PC-9 (cell line): ENCODE results near the gene KARS1. TPM values are rescaled to one million over a fixed set of nuclear protein-coding genes. Genes with fewer than 3 reads are reported as not detected.

Experiments used
- BruUV-seq: library from RNA; stranded (reverse); fragments of 400-500 nt; replicated peaks from 2 replicates; lab custom pipeline; 2021; lab: Mats Ljungman, UMichigan
- CTCF ChIA-PET: fragments of 300-600 bp; sonication (Branson Sonifier 250); formaldehyde crosslinking; loops from one replicate; lab custom pipeline; 2022; ENCODE audit warnings: antibody characterized with exemption; lab: Charles Lee
- POLR2A ChIA-PET: fragments of 300-600 bp; sonication (Branson Sonifier 250); formaldehyde crosslinking; loops from one replicate; lab custom pipeline; 2022; ENCODE audit warnings: antibody characterized with exemption; ENCODE audit not compliant: unreplicated experiment; lab: Charles Lee
- DNase-seq, 2 experiments: peaks; one replicate each; pipeline versions ENCODE4 v3.0.0 to v3.0.0-alpha.2; 2015 to 2022; ENCODE audit warnings: mixed read lengths in 1 of 2
- H2AFZ ChIP-seq: fragments of 200-600 bp; sonication (generic); 2 replicates; pipeline ENCODE4 v1.8.1; 2017; ENCODE audit warnings: antibody characterized with exemption
- H3F3A ChIP-seq: fragments of 200-600 bp; sonication (generic); 2 replicates; pipeline ENCODE4 v1.8.1; 2017; ENCODE audit warnings: antibody characterized with exemption, mild to moderate bottlenecking, low read depth; ENCODE audit not compliant: insufficient read depth
- H3K27ac ChIP-seq: fragments of 200-600 bp; sonication (generic); 2 replicates; pipeline ENCODE4 v1.6.1; 2016; ENCODE audit warnings: mixed run types
- H3K27me3 ChIP-seq: fragments of 200-600 bp; sonication (generic); 2 replicates; pipeline ENCODE4 v1.6.1; 2016; ENCODE audit warnings: low read depth, mixed run types; ENCODE audit not compliant: insufficient read depth
- H3K36me3 ChIP-seq: fragments of 200-600 bp; sonication (generic); 2 replicates; pipeline ENCODE4 v1.6.1; 2016; ENCODE audit warnings: low read depth, mixed run types
- H3K4me1 ChIP-seq: fragments of 200-600 bp; sonication (generic); replicated peaks from 2 replicates; pipeline ENCODE4 v1.6.1; 2016; ENCODE audit warnings: mixed run types; ENCODE audit not compliant: insufficient read depth
- H3K4me2 ChIP-seq: fragments of 200-600 bp; sonication (generic); 2 replicates; pipeline ENCODE4 v1.6.1; 2017; ENCODE audit warnings: mixed run types
- H3K4me3 ChIP-seq: fragments of 200-600 bp; sonication (generic); 2 replicates; pipeline ENCODE4 v1.6.1; 2016; ENCODE audit warnings: mixed run types
- H3K79me2 ChIP-seq: fragments of 200-600 bp; sonication (generic); 2 replicates; pipeline ENCODE4 v1.6.1; 2017; ENCODE audit warnings: low read depth, mixed run types
- H3K9me2 ChIP-seq: fragments of 200-600 bp; sonication (generic); 2 replicates; pipeline ENCODE4 v1.8.1; 2017; ENCODE audit warnings: mild to moderate bottlenecking; ENCODE audit not compliant: insufficient read depth
- H3K9me3 ChIP-seq: fragments of 200-600 bp; sonication (generic); 2 replicates; pipeline ENCODE4 v1.8.1; 2016; ENCODE audit warnings: low read depth; ENCODE audit not compliant: insufficient read depth
- H4K20me1 ChIP-seq: fragments of 200-600 bp; sonication (generic); 2 replicates; pipeline ENCODE4 v1.8.1; 2017; ENCODE audit not compliant: insufficient read depth
- CTCF ChIP-seq: fragments of 200-600 bp; sonication (generic); conservative IDR thresholded peaks from 2 replicates; pipeline ENCODE4 v1.6.1; 2017; ENCODE audit warnings: mixed run types, antibody characterized with exemption, mild to moderate bottlenecking, moderate library complexity
- EZH2 ChIP-seq: fragments of 200-600 bp; sonication (generic); IDR thresholded peaks from 2 replicates; pipeline ENCODE4 v1.8.0; 2017; ENCODE audit warnings: antibody characterized with exemption, low read depth
- intact Hi-C: fragments of 100-400 bp; cut with micrococcal nuclease; formaldehyde crosslinking; loops from one replicate; pipeline ENCODE4 v1.10.0; 2022; ENCODE audit not compliant: unreplicated experiment
- total RNA-seq: library from RNA; stranded (reverse); gene quantifications from 2 replicates; pipeline ENCODE4 v1.2.3, GENCODE V29; 2021

KARS1 gene
- total RNA-seq, 1 experiment from 2014 or later: 132 TPM

- Histone ChIP-seq H3K9me3 (no peaks in the 10 kb centered on the region), H3K36me3 (peaks cover 26% of the 10 kb centered on the region)
- CTCF ChIA-PET: no interaction called here
These were observed 69.3 kb downstream of the KARS1 start for GRCh38 chr16:75578212-75578611.

More at GRCh38 chr16:75578212-75578611, 69.3 kb downstream of the KARS1 start:
- H3K4me3 ChIP-seq: no peak overlapping the region
- H3K4me2 ChIP-seq: no peak overlapping the region
- DNase-seq: no peak
- no peaks in the 10 kb centered on the region for H3K4me1 ChIP-seq
- H3K27me3 ChIP-seq: no peaks in the 10 kb centered on the region
- no peak overlapping the region for H2AFZ ChIP-seq
- TF ChIP-seq CTCF (no peak), EZH2 (no peak)
- no peaks in the 10 kb centered on the region for H3K9me2 ChIP-seq
- intact Hi-C loops: no loop called here
- H3K27ac ChIP-seq: no peak overlapping the region
- peaks cover 7% of the 10 kb centered on the region; the same call in 1 of the 2 replicates for H3F3A ChIP-seq
- peaks cover 14% of the 10 kb centered on the region; the same call in 1 of the 2 replicates for H4K20me1 ChIP-seq
- BruUV-seq: no TSS peak
- no peaks in the 10 kb centered on the region for H3K79me2 ChIP-seq
- POLR2A ChIA-PET: no interaction called here

Other genes starting within 250 kb of the KARS1 start
- 52.6 and 55.6 TPM in 2 replicates for gene CFDP1, start 214.2 kb downstream of the KARS1 start, total RNA-seq
- gene TMEM170A, start 183.0 kb downstream of the KARS1 start, total RNA-seq: 31.4 and 31.7 TPM in 2 replicates
- 4.8 and 6.8 TPM in 2 replicates for gene CHST6, start 152.2 kb downstream of the KARS1 start, total RNA-seq
- 0.25 and 1.3 TPM in 2 replicates for gene CHST5, start 111.6 kb downstream of the KARS1 start, total RNA-seq
- 17.7 and 18.8 TPM in 2 replicates for gene TMEM231, start 91.4 kb downstream of the KARS1 start, total RNA-seq
- gene GABARAPL2, start 81.3 kb downstream of the KARS1 start, total RNA-seq: 86.1 and 103 TPM in 2 replicates
- 57.9 and 66.4 TPM in 2 replicates for gene ADAT1, start 24.4 kb downstream of the KARS1 start, total RNA-seq
- gene TERF2IP, start 108 bp upstream of the KARS1 start, total RNA-seq: 16.9 and 19.3 TPM in 2 replicates
- not detected in 2 replicates for gene CPHXL2, start 29.3 kb upstream of the KARS1 start, total RNA-seq
- not detected in 2 replicates for gene DUXB, start 53.8 kb upstream of the KARS1 start, total RNA-seq
- gene CPHXL, start 78.8 kb upstream of the KARS1 start, total RNA-seq: not detected in 2 replicates